Stimulated activated CD4-positive, alpha-beta T cell treated with anti-CD3 and anti-CD28 coated beads, Interleukin-2, amount 100 ng/mL, for 48 hours (primary cell): ENCODE data around the gene BAD.
"Not testable (repeated sequence)": the region's sequence is repeated elsewhere in the genome, so short reads cannot be mapped to it uniquely, and the experiment has no call there.

Experiments
- DNase-seq, 2 donors: peaks; one replicate each; pipeline ENCODE4 v3.0.0-alpha.2; 2020

Gene BAD

DNA sequence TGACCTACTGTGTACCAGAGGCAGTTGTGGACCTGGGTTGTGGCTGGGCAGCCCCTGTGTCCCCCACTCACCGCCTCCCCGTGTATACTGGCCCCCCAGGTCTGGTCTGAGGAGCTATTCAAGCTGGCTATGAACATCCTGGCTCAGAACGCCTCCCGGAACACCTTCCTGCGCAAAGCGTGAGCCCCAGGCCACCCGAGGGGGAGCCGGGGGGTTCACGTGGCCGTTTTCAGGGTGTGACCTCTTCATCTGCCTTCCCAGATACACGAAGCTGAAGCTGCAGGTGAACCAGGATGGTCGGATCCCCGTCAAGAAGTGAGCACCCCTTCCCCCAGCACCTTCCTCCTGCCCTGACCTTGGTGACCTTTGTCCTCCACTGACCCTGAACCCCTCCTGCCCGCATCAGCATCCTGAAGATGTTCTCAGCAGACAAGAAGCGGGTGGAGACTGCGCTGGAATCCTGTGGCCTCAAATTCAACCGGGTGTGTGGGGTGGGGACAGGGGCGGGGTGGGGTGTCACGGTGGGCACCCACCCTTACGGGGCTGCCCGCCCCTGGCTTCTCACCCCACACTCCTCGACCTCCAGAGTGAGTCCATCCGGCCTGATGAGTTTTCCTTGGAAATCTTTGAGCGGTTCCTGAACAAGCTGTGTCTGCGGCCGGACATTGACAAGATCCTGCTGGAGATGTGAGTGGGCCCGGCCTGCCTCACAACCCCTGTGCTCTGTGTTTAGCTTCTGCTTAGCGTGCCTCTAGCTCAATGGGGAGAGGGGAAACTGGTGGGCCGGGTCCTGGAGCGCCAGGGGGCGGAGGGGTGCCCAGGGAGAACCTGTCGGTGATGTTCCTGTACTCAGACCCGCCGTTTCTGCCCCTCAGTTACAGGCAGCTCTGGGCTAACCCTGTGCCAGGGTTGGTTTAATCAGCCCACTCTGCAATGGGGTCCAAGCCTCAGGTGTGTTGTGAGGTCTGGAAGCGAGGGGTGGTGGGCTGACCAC is 29.0 kb downstream of the BAD start:
- DNase-seq: no peak

DNA sequence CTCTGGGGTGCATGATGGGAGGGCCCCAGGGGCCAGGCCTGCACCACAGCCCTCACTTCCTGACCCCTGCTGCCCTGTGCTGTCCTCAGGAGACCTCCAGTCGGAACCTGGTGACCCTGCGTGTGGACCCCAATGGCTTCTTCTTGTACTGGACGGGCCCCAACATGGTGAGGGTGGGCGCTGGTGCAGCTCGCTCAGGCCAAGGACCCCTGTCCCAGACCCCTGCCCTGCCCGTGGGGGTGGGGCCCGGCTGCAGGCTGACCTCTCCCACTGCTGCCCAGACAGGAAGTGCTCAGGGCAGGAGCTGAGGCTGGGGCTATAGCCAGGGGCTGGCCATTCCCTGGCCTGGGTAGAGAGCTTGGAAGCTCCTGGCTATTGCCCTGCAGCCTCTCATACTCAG is 30.1 kb downstream of the BAD start:
- DNase-seq: no peak

DNA sequence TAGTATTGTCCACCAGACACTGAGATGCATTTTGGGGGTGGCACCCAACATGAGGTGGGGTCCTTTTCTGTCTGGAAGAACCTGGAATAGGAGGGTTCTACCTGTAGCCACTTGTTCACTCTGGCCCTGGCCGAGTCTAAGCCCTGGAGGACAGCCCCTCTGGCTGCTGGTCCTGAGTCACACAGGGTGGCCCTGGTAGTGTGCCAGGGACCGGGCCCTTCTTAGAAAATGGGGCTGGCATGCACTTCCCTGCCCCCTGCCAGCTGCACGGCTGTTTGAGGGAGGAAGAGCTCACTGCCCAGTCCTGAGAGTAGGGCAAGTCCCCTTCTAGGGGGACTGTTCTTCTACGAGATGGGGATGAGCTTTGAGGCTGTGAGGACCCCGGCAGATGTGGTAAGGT is 31.0 kb downstream of the BAD start:
- DNase-seq: no peak

DNA sequence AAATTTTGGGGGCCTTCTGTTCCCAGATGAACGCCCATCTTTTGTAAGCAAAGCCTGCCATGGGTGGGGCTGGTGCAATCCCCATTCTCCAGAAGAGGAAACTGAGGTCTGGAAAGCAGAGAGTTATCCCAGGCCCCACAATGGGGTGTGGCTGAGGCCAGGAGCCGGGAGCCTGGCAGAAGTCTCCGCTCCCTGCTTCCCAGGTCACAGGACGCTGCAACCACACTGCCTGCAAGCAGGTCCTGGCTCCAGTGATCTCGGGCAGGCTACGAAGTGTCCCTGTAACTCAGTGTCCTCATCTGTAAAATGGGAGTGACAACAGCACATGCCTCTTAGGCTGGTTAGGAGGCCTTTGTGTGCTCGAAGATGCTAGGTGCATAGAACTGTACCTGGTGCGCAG is 31.4 kb downstream of the BAD start:
- DNase-seq: no peak

DNA sequence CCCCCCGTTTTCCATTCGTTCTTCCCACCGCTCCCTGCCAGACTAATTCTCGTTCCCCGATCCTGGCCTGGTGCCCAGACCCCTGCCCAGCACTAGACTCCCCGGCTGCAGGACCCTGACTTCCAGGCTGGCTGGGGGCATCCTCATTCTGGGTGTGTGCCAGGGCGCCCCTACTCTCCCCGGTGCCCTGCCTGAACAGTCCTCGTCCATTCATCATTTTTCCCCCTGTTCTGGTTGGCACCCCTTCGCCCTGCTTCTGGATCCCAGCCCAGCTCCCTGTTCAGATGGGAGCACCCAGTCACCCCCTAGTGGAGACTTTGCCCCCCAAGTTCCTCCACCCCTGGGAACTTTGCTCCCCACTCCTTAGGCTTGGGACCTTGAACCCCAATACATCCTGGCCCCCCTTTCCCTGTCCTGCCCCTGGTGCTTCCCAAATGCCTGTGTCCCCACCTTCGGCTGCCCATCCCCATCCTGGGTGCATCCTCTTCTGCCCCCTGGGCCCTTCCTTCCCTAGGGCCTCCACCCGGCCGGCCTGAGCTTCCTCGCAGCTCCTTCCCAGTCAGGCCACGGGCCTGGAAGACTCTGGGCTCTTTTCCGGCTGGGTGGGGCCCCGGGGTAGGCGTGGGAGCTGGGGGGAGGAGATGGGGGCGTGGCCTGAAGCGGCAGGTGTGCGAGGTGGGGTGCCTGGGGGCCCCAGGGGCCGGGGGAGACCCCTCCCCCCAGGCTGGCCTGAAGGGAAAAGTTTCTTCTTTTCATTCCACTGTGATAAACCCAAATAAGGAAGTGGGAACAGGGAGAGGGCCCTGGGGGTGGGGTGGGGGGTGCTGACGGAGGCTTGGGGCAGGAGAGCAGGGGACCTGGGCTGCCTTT is 32.2 kb downstream of the BAD start:
- DNase-seq: no peak

GRCh38 chr11:64251753-64252002 is 32.8 kb downstream of the BAD start:
- no peak for DNase-seq

DNA sequence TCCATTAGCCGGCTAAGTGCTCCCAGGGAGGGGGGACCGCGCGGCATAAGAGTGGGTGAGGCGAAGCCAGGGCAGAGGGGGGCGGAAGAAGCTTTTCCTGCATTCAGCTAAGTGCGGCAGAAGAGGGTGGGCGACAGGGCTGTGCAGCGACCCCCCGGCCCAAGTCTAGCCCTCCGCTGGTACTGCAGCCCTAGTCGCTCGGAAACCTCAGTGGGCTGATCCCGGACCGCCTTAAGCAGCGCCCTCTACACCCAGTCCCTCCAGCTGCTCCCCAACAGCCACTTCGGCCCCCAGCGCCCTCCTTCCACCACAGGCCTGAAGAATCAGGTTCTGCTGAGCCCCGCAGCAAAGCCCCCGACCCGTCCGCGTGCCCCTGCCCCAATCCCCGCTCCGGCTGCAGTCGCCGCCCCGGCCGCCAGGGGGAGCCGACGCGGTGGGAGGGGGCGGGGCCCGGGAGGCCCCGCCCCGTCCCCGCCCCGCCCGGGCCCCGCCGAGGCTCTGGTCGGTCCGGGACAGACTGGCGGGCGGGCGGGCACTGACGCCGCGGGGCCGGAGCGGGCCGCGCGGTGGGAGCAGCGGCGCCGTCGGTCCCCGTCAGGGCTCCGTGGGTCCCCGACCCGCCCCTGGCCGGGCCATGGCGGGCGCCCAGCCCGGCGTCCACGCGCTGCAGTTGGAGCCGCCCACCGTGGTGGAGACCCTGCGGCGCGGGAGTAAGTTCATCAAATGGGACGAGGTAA is 33.3 kb downstream of the BAD start, which contains the start of gene PLCB3:
Gene PLCB3 (plus strand): TSS at position 515 of the 737 bp plus-strand sequence. CDS start 120 bp downstream, at position 635.
- peak; percentile 52 to 73 for DNase-seq

GRCh38 chr11:64250415-64251015 is 34.0 kb downstream of the BAD start:
- no peak for DNase-seq

DNA sequence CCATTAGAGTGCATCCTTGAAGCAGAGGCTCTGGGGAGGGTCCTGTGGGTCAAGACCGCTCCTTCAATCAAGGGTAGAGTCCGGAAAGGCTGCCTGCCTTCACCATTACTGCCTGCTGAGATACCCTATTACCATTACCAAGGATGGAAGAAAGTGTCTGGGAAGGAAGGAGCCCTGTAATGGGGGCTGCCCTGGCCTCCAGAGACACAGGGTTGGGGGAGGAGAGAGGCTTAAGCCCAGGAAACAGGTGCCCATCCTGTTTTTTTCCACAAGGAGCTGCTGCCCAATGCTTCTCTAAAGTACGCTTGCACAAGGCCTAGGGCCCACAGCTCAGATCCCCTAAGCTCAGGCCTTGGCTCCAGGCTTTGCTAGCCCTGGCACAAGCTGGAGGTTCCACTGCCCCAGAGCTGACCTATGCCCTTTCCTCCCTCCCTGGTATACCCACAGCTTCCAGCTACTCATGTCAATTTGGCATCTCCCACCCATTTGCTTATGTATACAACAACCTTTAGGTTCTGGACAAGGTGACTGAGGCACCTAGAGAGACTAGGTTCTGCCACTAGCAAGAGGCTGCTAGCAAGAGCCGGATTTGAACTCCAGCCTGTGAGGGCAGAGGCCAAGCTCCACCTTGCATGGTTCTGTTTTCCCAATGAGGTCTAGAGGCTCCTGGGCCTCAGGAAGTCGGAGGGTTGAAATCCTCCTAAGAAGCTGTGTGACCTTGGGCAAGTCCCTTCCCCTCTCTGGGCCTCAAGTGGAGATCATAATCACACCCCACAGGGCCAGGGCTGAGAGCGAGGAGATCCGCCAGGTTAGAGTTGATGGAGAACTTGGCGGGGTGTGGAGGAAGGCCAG is 34.7 kb downstream of the BAD start:
- DNase-seq: no peak

- no peak for DNase-seq
Measured at GRCh38 chr11:64249038-64249437, 35.4 kb downstream of the BAD start.

DNA sequence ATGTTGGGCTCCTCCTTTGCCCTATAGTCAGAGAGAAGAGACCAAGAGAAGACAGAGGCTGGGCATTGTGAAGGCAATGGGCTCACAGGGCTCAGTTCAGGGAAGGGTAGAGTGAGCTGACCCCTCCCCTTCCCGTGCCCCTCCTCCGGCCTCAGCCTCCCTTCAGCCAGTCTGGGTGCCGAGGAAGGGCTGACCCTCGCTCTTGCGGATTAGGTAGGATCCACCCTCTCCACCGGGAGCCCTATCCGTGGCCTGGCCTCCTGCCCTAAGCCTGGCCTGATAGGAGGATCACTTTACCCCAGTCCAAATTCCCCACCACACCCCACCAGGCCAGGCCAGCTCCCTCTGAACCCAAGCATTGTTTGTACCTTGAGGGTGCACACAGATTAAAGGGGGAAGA is 35.9 kb downstream of the BAD start:
- DNase-seq: no peak

GRCh38 chr11:64247729-64248531 is 36.5 kb downstream of the BAD start:
- DNase-seq: no peak

DNA sequence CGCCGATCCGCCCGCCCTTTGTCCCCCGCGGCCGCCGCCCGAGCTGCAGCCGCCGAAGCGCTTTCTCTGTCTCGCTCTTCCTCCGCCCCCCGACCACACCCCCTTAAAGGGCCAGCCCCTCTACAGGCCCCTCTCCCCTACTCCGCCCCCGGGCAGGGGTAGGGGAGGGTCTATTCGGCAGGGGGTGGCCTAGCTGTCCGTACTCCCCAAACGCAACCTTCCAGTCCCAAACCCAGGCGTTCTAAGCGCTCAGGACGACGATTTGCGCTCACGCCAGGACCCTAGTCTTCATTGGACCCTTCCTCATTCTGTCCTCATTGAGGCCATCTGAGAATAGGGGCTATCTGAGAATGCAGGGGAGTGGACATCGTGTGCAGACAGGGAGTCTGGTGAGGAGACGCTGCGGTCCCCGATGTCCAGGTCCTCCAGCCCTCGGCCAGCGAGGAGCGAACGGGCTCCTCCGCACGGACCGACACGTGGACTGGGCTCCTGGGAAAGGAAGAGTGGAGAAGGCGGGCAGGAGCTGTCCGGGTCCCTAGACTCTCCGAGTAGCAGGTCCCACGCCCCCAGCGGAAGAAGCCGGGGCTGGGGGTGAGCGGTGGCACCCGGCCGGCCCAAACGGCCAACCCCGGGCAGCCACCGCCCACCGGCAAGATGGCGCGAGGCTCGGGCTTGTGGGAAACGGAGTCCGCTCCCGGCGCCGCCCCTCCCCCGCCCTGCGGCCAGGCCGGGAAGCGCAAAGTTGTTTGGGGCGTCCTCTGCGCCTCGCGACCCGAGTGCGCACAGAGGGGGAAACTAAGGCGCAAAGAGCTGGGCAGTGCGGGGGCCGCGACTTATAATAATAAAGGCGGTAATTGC is 37.4 kb downstream of the BAD start, which contains the start of gene PPP1R14B:
Gene PPP1R14B (minus strand): TSS at position 73 of the 858 bp plus-strand sequence. CDS start 270 bp downstream, outside the sequence.
- peak; percentile 74 to 80 for DNase-seq

DNA sequence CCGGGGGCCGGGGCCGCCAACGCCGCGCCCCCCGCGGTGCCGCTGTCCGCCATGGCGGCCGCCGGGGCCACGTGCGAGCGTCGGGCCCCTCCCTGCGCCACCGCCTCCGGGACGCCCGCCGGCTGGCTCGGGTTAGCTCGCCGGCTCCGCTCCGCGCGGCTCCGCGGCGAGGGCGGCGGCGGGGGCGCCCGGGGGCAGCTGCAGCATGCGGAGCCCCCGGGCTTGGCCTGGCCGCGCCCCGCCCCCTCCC is 37.9 kb downstream of the BAD start:
- DNase-seq: not testable (repeated sequence)

- DNase-seq: peak; percentile 68 to 69
Measured at GRCh38 chr11:64245797-64246620, 38.5 kb downstream of the BAD start.

- no peak for DNase-seq
Measured at GRCh38 chr11:64245401-64245796, 39.1 kb downstream of the BAD start.

GRCh38 chr11:64244966-64245365 is 39.5 kb downstream of the BAD start:
- DNase-seq: no peak

- no peak for DNase-seq
Measured at GRCh38 chr11:64244107-64244506, 40.4 kb downstream of the BAD start.

DNA sequence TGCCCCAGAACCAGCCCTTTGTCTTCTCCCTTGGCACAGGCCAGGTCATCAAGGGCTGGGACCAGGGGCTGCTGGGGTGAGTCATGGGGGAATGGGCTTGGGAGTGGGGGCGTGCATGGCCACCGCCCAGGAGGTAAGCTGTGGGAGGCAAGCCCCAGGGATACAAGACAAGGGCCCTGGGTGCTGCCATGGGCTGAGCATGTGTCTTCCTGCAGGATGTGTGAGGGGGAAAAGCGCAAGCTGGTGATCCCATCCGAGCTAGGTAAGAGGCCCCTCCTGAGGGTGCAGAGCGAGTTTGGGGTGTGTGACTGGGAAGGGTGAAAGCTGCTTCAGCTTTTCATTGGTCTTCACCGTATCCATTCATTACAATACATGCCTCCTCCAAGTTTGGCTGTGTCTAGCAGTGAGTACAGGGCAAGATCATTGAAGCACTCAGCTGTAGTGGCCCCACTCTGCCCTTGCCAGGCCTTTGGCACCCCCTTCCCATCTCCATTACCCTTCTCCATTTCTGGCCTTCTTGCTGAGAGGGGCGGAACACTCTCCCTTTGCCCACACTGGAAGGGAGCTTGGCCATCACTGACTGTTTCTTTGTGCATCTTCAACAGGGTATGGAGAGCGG is 41.1 kb downstream of the BAD start:
- no peak for DNase-seq
